ENCODE data around the gene FBXL7. TPM values are rescaled to one million over a fixed set of nuclear protein-coding genes. Genes with fewer than 3 reads are reported as not detected.

Gene FBXL7
- total RNA-seq, 4 donors from 2014 or later, result 14.2 to 32.1 (median 24.9) TPM

GRCh38 chr5:15585128-15585527 lies 85.1 kb downstream of the FBXL7 start:
- 45 to 58% methylated on average over 2 of the region's 2 CpGs for WGBS, 2 donors (ENCODE audit: low coverage in 1 of 2)
- Histone ChIP-seq H3K27me3 (no peaks in the 10 kb centered on the region), H3K9me3 (peaks cover 0 to 13% (median 0%) of the 10 kb centered on the region in 3 donors), H3K36me3 (peaks cover 0 to 18% of the 10 kb centered on the region in 2 donors), H3K4me1 (peaks cover 0 to 8% (median 0%) of the 10 kb centered on the region in 3 donors), H3K4me3 (no peak overlapping the region), H3K27ac (no peak overlapping the region)
- TF ChIP-seq CTCF (IDR thresholded peaks at IDR 0.05) (no peak), POLR2A (IDR thresholded peaks at IDR 0.05) (no peak), EP300 (IDR thresholded peaks at IDR 0.05) (no peak), POLR2AphosphoS5 (IDR thresholded peaks at IDR 0.05) (no peak)
- no peak for ATAC-seq

- 0 to 39% methylated on average over 1 of the region's 1 CpG for WGBS, 2 donors (ENCODE audit: low coverage in 1 of 2)
- Histone ChIP-seq H3K27me3 (no peaks in the 10 kb centered on the region), H3K36me3 (peaks cover 0 to 14% of the 10 kb centered on the region in 2 donors), H3K27ac (no peak overlapping the region), H3K4me1 (peaks cover 0 to 8% (median 0%) of the 10 kb centered on the region in 3 donors), H3K9me3 (peaks cover 0 to 13% (median 0%) of the 10 kb centered on the region in 3 donors), H3K4me3 (no peak overlapping the region)
- TF ChIP-seq CTCF (IDR thresholded peaks at IDR 0.05) (no peak), EP300 (IDR thresholded peaks at IDR 0.05) (no peak)
- no peak for ATAC-seq
Measured at GRCh38 chr5:15585841-15586591, 86.0 kb downstream of the FBXL7 start.

GRCh38 chr5:15587916-15588315 lies 87.9 kb downstream of the FBXL7 start:
- H3K4me3 ChIP-seq, result no peak overlapping the region
- ATAC-seq, result no peak
- peaks cover 0 to 13% (median 0%) of the 10 kb centered on the region in 3 donors for H3K9me3 ChIP-seq
- H3K36me3 ChIP-seq, result peaks cover 0 to 14% of the 10 kb centered on the region in 2 donors
- H3K27me3 ChIP-seq, result no peaks in the 10 kb centered on the region
- TF ChIP-seq EP300 (IDR thresholded peaks at IDR 0.05) (no peak), CTCF (IDR thresholded peaks at IDR 0.05) (no peak), POLR2A (IDR thresholded peaks at IDR 0.05) (no peak), POLR2AphosphoS5 (IDR thresholded peaks at IDR 0.05) (no peak)
- H3K27ac ChIP-seq, result no peak overlapping the region
- H3K4me1 ChIP-seq, result peaks cover 0 to 8% (median 0%) of the 10 kb centered on the region in 3 donors

GRCh38 chr5:15592728-15593127 lies 92.7 kb downstream of the FBXL7 start:
- no peak for ATAC-seq
- TF ChIP-seq POLR2A (IDR thresholded peaks at IDR 0.05), result no peak
- TF ChIP-seq CTCF (IDR thresholded peaks at IDR 0.05), result no peak
- no peak for TF ChIP-seq POLR2AphosphoS5 (IDR thresholded peaks at IDR 0.05)
- TF ChIP-seq EP300 (IDR thresholded peaks at IDR 0.05), result no peak
- Histone ChIP-seq H3K27me3 (no peaks in the 10 kb centered on the region), H3K9me3 (no peaks in the 10 kb centered on the region), H3K27ac (no peak overlapping the region), H3K36me3 (no peaks in the 10 kb centered on the region), H3K4me1 (no peaks in the 10 kb centered on the region), H3K4me3 (no peak overlapping the region)
- WGBS, 2 donors (ENCODE audit: low coverage in 1 of 2), result 65 to 70% methylated on average over 4 of the region's 4 CpGs

GRCh38 chr5:15594977-15595568 lies 95.1 kb downstream of the FBXL7 start:
- Histone ChIP-seq H3K4me3 (no peak overlapping the region), H3K9me3 (no peaks in the 10 kb centered on the region), H3K4me1 (no peaks in the 10 kb centered on the region), H3K36me3 (no peaks in the 10 kb centered on the region), H3K27ac (no peak overlapping the region), H3K27me3 (no peaks in the 10 kb centered on the region)
- no peak for TF ChIP-seq POLR2AphosphoS5 (IDR thresholded peaks at IDR 0.05)
- no peak for TF ChIP-seq POLR2A (IDR thresholded peaks at IDR 0.05)
- TF ChIP-seq EP300 (IDR thresholded peaks at IDR 0.05), result no peak
- no peak for TF ChIP-seq CTCF (IDR thresholded peaks at IDR 0.05)
- no peak for ATAC-seq
- 84 to 97% methylated on average over 4 to 7 of the region's 7 CpGs for WGBS, 2 donors (ENCODE audit: low coverage in 1 of 2)
